NCI-H524 (cell line): ENCODE measurements around the gene SMPD2.

Experiments used
- DNase-seq, 2 experiments: peaks; one replicate each; lab custom pipeline; 2025; lab: John Stamatoyannopoulos, UW

The SMPD2 gene

GRCh38 chr6:109483735-109484057 lies 43.2 kb downstream of the SMPD2 start:
- DNase-seq, result no peak

- DNase-seq, result no peak
These were observed 43.6 kb downstream of the SMPD2 start for GRCh38 chr6:109484122-109484521.

DNA sequence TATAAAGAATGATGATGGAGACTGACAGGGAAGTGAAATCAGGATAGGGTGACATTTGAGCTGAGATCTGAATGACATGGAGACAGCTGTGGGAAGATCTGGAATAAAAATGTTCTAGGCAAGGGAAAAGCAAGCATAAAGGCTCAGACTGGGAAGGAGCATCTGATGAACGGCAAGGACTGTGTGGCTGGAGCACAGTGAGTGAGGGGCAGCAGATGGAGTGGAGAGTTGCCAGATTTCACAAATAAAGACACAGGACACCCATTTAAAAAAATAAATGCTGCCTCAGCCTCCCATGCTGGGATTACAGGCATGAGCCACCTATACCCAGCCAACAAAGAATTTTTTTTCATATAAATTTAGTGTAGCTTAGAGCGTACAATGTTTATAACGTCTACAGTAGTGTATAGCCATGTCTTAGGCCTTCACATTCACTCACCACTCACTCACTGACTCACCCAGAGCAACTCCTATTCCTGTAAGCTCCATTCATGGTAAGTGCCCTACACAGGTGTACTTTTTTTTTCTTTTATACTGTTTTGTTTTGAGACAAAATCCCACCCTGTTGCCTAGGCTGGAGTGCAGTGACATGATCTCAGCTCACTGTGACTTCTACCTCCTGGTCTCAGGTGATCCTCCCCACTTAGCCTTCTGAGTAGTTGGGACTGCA lies 44.9 kb downstream of the SMPD2 start:
- DNase-seq, result peak in 1 of 2 experiments; percentile 16

- DNase-seq, result no peak
These were observed 45.5 kb downstream of the SMPD2 start for GRCh38 chr6:109486068-109486467.

DNA sequence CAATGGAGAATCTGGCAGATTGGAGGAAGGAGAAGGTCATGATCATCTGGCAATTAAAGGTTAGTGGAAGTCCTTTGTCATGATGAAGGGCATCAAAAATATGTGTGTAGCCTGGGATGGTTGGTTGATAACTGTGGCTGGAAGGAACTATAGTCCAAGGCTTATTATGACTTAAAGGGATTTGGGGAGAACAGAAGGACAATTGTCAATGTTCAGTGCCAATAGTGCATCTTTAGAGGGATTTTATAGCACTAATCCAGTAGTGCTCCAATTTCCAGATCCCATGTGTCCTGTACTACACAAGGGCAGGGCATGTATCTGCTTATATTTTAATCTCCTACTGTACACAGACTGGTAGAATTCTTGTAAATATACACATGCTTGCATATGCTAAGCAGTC lies 47.5 kb downstream of the SMPD2 start:
- peak; percentile 69 to 86 for DNase-seq

GRCh38 chr6:109490713-109491112 lies 50.2 kb downstream of the SMPD2 start:
- no peak for DNase-seq

DNA sequence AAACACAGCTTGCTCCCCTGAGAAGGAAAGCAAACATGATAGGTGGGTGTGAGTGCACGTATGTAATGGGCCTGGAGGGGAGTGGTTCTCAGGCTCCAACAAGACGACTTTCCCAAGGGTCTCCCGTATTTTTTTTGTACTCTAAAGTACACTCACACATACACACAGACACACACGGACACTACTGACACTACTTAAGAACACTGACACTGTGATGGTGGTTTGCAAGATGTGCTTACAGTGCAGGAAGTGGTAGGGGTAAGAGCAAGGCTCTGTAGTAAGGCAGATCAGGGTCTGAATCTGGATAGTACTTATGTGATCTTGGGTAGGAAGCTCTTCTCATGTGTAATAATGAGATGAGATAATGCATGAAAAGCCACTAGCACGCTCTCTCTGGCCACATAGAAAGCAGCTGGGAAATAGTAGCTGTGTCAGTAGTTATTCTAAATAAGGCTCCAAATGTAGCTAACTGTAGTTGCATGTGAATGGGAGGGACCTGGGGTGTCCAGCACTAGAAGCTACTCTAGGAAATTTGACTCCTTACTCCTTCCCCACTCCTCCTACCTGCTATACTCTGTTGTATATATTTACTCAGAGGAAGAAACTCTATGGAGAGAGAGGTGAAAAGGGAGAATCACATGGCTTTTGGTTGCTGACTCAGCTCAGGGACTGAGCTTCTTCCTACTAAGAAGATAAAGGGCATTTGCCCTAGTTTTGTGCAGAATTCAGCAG lies 50.8 kb downstream of the SMPD2 start:
- no peak for DNase-seq
